Measurements from ENCODE around the gene ALMS1.

Gene ALMS1

DNA sequence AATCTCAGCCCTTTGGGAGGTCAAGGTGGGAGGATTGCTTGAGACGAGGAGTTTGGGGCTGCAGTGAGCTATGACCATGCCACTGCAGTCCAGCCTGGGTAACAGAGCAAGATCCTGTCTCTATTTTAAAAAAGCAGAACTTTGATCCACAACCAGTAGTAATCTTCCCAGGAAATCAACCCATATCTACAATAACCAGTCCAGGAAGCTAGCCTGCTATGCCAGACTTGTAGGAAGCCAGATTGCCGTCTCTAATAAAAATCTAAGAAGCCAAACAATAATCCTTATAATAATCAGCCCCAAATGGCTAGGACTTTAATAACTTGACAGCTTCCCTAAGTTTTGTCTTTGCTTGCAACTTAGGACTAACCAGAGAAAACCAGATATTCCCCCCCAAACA lies 9.0 kb upstream of the ALMS1 start:
- H3K4me3 Mint-ChIP-seq, result no peak overlapping the region
- peaks cover 2% of the 10 kb centered on the region for H3K36me3 Mint-ChIP-seq
- peaks cover 19% of the 10 kb centered on the region for H3K27me3 Mint-ChIP-seq
- DNase-seq (ENCODE audit: low spot score in 2 of 2), result no peak
- H3K9me3 Mint-ChIP-seq, result no peaks in the 10 kb centered on the region
- no peak for ATAC-seq (ENCODE audit: low read depth)
- H3K4me1 Mint-ChIP-seq, result no peaks in the 10 kb centered on the region
- no peak overlapping the region for H3K27ac Mint-ChIP-seq

DNA sequence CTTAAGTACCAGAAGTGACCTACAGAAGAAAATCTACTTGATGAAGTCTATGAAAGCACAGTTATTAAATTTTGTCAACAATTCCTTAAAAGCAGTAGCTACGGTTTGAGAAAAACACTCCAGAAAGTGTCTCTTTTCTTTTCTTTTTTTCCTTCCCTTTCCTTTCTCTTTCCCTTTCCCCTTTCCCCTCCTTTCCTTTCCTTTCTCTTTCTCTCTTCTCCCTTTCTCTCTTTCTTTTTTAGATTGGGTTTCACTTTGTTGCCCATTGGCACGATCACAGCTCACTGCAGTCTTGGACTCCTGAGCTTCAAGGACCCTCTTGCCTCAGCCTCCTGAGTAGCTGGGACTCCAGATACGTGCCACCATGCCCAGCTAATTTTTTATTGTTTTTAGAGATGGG lies 2.6 kb upstream of the ALMS1 start:
- H3K27me3 Mint-ChIP-seq, result peaks cover 8% of the 10 kb centered on the region
- no peak overlapping the region for H3K4me3 Mint-ChIP-seq
- no peaks in the 10 kb centered on the region for H3K9me3 Mint-ChIP-seq
- ATAC-seq (ENCODE audit: low read depth) (no peak), DNase-seq (ENCODE audit: low spot score in 2 of 2) (no peak)
- peaks cover 18% of the 10 kb centered on the region for H3K4me1 Mint-ChIP-seq
- H3K27ac Mint-ChIP-seq, result no peak overlapping the region
- no peaks in the 10 kb centered on the region for H3K36me3 Mint-ChIP-seq

DNA sequence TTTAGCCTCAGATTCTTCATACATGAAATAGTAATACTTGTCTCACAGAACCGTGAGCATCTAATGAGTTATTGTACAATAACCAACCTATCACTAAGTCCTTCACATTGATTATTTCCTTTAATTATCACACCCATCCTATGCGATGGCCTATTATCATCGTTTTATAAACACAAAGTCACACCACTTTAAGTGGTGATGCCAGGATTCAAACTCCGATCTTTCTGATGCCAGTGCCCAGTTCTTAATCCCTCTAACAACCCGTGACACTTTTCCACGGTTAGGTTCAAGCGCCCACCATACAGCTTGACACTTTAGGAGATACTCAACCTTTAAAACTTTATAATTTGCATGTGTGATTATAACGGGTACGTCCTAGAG lies 523 bp upstream of the ALMS1 start:
- no peaks in the 10 kb centered on the region for H3K9me3 Mint-ChIP-seq
- H3K27ac Mint-ChIP-seq, result peak overlapping the region; percentile 93
- no peak for DNase-seq (ENCODE audit: low spot score in 2 of 2)
- peak overlapping the region; percentile 95 for H3K4me3 Mint-ChIP-seq
- ATAC-seq (ENCODE audit: low read depth), result no peak
- H3K27me3 Mint-ChIP-seq, result peaks cover 2% of the 10 kb centered on the region
- peaks cover 21% of the 10 kb centered on the region for H3K4me1 Mint-ChIP-seq
- H3K36me3 Mint-ChIP-seq, result peaks cover 1% of the 10 kb centered on the region

DNA sequence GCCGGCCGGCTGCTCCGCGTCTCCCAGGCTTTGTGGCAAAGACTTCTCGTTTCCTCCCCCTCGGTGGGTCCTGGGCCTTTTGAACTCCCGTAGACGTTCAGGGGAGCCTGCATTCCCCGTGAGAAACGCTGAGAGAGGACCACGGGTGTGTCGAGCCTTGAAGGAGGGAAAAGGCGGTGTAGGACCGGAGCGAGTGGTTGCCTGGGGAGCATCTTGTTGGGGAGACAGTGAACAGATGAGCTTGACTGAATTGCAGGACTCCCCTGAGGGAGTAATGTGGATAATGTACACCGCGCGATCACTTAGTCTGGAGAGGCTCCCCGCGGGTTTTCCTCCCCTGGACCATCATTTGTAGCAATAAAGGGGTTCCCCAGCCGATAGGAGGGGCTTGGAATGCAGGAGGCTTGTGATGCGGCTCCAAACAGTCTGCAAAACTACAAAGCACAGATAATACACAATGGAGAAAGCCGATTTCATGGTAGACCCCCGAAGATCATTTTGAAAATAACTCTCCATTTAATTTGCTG lies 769 bp downstream of the ALMS1 start:
- Mint-ChIP-seq H3K36me3 (peaks cover 1% of the 10 kb centered on the region), H3K27me3 (no peaks in the 10 kb centered on the region)
- ATAC-seq (ENCODE audit: low read depth), result no peak

DNA sequence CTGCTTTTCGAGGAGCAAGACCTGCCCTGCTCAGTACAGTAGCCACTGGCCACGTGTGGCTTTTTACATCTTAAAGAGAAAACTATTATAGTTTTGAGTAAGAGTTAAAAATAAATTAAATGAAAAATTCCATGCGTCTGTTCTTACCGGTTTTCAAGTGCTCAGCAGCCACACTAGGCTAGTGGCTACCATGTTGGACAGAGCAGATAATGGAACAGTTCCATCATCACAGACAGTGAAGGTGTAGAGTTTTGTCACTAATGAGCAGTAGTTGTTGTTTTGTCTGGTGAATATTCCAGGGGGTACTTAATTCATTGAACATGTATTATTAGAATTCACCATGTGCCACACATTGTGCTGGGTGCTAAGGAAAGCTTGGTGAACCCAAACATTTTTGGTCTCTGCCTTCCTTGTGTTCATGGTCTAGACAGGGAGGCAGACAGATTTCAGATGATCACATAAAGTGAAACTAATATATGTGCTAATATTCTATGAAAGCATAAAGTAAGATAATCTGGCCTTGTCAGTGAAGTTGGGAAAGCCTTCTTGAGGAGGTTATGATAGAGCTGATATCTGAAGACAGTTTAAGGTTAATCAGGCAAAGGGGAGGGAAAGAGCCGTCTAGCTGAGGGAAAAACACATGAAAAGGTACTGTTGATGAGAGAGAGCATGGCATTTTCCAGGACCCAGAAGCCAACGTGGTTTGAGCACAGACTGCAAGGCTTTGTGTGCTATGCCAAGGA lies 1.4 kb downstream of the ALMS1 start:
- Mint-ChIP-seq H3K36me3 (peaks cover 1% of the 10 kb centered on the region), H3K4me3 (peak overlapping the region; percentile 95), H3K27ac (peak overlapping the region; percentile 93), H3K9me3 (no peaks in the 10 kb centered on the region), H3K27me3 (no peaks in the 10 kb centered on the region), H3K4me1 (peaks cover 21% of the 10 kb centered on the region)
- no peak for DNase-seq (ENCODE audit: low spot score in 2 of 2)
- no peak for ATAC-seq (ENCODE audit: low read depth)

More for the DNA sequence above, 769 bp downstream of the ALMS1 start:
- DNase-seq (ENCODE audit: low spot score in 2 of 2), result no peak
- Mint-ChIP-seq H3K4me3 (peak overlapping the region; percentile 95), H3K9me3 (no peaks in the 10 kb centered on the region), H3K27ac (peak overlapping the region; percentile 93), H3K4me1 (peaks cover 21% of the 10 kb centered on the region)

DNA sequence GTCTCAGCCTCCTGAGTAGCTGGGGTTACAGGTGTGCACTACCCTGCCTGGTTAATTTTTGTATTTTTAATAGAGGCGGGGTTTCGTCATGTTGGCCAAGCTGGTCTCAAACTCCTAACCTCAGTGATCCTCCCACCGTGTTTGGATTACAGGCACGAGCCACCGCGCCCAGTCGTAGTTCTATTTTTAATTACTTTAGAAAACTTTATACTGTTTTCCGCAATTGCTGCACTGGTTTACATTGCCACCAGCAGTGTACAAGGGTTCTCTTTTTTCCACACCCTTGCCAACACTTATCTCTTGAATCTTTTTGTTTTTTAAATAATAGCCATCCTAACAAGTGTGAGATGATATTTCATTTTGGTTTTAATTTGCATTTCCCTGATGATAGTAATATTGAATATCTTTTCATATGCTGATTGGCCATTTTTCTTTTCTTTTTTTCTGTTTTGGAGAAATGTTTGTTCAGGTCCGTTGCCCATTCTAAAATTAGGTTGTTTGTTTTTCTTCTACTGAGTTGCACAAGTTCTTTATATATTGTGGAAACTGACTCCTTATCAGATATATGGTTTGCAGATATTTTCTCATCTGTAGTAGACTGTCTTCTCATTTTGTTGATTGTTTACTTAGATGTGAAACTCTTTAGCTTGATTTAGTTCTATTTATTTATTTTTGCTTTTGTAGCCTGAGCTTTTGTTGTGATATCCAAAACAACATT lies 16.9 kb downstream of the ALMS1 start:
- Mint-ChIP-seq H3K36me3 (peaks cover 45% of the 10 kb centered on the region), H3K27me3 (no peaks in the 10 kb centered on the region), H3K4me1 (peaks cover 6% of the 10 kb centered on the region), H3K4me3 (no peak overlapping the region), H3K9me3 (peaks cover 15% of the 10 kb centered on the region), H3K27ac (no peak overlapping the region)
- no peak for ATAC-seq (ENCODE audit: low read depth)
- no peak for DNase-seq (ENCODE audit: low spot score in 2 of 2)

DNA sequence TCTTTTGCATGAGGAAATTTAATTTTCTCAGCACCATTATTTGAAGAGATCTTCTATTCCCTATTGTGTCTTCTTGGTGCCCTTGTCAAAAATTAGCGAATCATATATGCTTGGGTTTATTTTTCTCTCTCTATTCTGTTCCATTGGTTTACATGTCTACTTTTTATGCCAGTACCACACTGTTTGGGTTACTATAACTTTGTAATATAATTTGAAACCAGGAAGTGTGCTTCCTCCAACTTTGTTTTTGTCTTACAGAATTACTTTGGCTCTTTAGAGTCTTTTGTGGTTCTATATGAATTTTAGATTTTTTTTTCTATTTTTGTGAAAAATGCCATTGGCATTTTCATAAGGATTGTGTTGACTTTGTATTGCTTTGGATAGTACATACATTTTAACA lies 17.6 kb downstream of the ALMS1 start:
- DNase-seq (ENCODE audit: low spot score in 2 of 2) (no peak), ATAC-seq (ENCODE audit: low read depth) (no peak)
- Mint-ChIP-seq H3K36me3 (peaks cover 41% of the 10 kb centered on the region), H3K4me1 (peaks cover 8% of the 10 kb centered on the region), H3K4me3 (no peak overlapping the region), H3K9me3 (peaks cover 15% of the 10 kb centered on the region), H3K27ac (no peak overlapping the region), H3K27me3 (no peaks in the 10 kb centered on the region)

DNA sequence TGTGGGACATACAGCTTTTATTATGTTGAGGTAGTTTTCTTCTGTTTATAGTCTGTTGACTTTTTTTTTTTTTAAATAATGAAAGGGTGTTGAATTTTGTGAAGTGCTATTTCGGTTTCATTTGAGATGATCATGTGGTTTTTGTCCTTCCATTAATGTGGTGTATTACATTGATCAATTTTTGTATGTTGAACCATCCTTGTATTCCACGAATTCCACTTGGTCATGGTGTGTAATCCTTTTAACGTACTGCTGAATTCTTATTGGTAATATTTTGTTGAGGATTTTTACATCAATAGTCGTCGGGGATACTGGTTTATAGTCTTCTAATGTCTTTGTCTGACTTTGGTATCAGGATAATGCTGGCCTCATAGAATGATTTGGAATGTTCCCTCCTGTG lies 18.8 kb downstream of the ALMS1 start:
- Mint-ChIP-seq H3K4me1 (peaks cover 11% of the 10 kb centered on the region), H3K9me3 (peaks cover 12% of the 10 kb centered on the region), H3K4me3 (no peak overlapping the region), H3K27ac (no peak overlapping the region), H3K27me3 (no peaks in the 10 kb centered on the region), H3K36me3 (peaks cover 38% of the 10 kb centered on the region)
- ATAC-seq (ENCODE audit: low read depth) (no peak), DNase-seq (ENCODE audit: low spot score in 2 of 2) (no peak)

DNA sequence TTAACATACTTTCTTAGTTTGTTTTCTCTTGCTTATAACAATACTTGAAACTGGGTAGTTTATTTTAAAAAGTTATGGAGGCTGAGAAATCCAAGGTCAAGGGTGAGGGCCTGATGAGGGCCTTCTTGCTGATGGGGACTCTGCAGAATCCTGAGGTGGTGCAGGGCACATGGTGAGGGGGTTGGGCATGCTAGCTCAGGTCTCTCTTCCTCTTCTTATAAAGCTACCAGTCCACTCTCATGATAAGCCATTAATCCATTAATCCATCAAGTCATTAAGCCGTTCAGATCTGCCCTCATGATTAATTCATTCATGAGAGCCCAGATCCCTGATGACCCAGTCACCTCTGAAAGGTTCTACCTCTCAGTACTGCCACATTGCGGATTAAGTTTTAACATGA lies 21.4 kb downstream of the ALMS1 start:
- Mint-ChIP-seq H3K36me3 (peaks cover 33% of the 10 kb centered on the region), H3K4me1 (peaks cover 7% of the 10 kb centered on the region), H3K4me3 (no peak overlapping the region), H3K27me3 (no peaks in the 10 kb centered on the region), H3K27ac (no peak overlapping the region), H3K9me3 (peaks cover 10% of the 10 kb centered on the region)
- ATAC-seq (ENCODE audit: low read depth), result no peak
- no peak for DNase-seq (ENCODE audit: low spot score in 2 of 2)

DNA sequence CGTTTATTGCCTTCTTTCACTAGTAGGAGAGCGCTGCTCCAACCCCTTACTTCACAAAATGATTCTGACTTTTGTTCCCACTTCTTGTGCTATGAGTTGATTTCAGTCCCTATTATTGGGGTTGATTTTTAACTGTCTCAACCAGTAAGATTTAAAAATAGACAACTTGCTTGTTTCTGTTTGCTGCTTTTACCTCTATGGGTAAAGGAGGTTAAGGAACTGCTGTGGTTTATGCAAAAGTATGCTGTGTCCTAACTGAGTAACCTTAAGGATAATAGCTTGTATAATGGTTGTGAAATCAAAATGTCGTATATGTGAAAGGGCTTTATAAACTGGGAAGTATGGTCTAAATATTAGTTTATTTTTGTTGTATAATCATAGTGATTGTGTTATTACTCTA lies 22.6 kb downstream of the ALMS1 start:
- Mint-ChIP-seq H3K27ac (no peak overlapping the region), H3K27me3 (no peaks in the 10 kb centered on the region), H3K4me3 (no peak overlapping the region), H3K36me3 (peaks cover 30% of the 10 kb centered on the region), H3K9me3 (peaks cover 8% of the 10 kb centered on the region), H3K4me1 (peaks cover 7% of the 10 kb centered on the region)
- DNase-seq (ENCODE audit: low spot score in 2 of 2) (no peak), ATAC-seq (ENCODE audit: low read depth) (no peak)

DNA sequence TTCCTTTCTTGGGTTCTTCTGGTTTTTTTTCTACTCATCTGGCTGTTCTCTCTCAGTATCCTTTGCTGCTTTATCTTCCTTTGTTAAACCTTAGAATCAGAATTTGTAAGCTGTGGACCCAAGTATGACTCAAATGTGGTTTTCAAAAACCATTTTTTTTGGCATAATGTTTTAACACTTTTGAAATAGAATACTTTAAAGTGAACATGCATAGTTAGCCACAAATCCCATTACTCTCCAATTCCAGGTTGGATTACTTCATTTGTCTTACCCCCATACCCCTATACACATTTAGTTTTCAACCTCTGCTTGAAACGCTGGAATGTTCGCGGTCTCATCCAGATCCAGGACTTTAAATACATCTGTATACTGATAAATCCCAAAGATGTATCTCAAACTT lies 29.1 kb downstream of the ALMS1 start:
- Mint-ChIP-seq H3K9me3 (no peaks in the 10 kb centered on the region), H3K27me3 (no peaks in the 10 kb centered on the region), H3K27ac (no peak overlapping the region), H3K4me3 (no peak overlapping the region), H3K4me1 (no peaks in the 10 kb centered on the region), H3K36me3 (peaks cover 14% of the 10 kb centered on the region)
- ATAC-seq (ENCODE audit: low read depth) (no peak), DNase-seq (ENCODE audit: low spot score in 2 of 2) (no peak)

DNA sequence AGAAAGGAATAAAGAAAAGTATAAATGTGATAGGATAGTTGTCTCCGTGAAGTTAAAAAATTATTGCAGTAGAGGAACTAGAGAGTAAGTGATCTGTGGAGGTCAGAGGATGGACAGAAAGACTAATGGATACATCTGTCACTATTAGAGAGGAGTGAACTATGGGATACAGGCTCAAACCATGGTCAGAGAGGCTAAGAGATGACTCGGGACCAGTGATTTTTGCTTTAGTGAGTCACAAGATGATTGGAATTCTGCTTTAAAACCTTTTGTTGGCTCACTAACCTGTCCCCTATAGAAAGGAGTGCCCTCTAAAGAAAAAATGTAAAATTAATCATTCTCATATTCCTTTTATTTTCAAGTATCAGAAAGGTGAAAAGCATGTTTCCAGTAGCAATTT lies 30.3 kb downstream of the ALMS1 start:
- Mint-ChIP-seq H3K4me3 (no peak overlapping the region), H3K4me1 (no peaks in the 10 kb centered on the region), H3K36me3 (peaks cover 14% of the 10 kb centered on the region), H3K27ac (no peak overlapping the region), H3K9me3 (no peaks in the 10 kb centered on the region), H3K27me3 (no peaks in the 10 kb centered on the region)
- DNase-seq (ENCODE audit: low spot score in 2 of 2), result no peak
- no peak for ATAC-seq (ENCODE audit: low read depth)

DNA sequence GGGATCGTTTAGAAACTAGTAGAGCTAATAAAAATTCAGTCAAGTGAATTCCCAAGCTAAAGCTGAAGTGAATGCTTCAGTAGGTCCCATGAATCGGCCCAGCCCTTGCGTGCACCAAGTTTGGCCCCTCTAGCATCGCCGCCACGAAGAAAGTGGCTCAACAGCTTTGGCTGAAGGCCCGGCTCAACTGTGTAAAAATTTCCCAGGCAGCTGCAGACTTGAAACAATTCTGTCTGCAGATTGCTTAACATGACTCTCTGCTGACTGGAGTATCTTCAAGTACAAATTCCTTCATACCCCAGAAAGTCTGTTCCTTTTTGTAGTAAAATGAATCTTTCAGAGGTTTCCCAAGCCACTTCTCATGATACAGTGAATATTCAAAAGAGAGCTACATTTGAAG lies 32.7 kb downstream of the ALMS1 start:
- H3K36me3 Mint-ChIP-seq, result peaks cover 9% of the 10 kb centered on the region

DNA sequence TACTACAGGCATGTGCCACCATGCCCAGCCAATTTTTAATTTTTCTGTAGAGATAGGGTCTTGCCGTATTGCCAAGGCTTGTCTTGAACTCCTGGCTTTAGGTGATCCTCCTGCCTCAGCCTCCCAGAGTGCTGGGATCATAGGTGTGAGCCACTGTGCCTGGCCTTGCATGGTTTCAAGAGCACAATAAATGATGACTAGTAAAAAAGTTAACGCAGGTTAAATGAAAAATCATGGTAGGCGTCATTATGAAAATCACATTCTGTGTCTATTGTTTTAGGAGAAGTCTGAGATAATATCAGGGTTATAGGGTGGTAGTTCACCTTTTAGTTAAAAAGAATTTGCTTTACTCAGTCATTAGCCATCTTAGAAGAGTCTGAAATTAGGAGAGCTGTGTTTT lies 38.3 kb downstream of the ALMS1 start:
- DNase-seq (ENCODE audit: low spot score in 2 of 2) (no peak), ATAC-seq (ENCODE audit: low read depth) (no peak)
- peaks cover 3% of the 10 kb centered on the region for H3K4me1 Mint-ChIP-seq
- H3K27me3 Mint-ChIP-seq, result no peaks in the 10 kb centered on the region
- no peak overlapping the region for H3K27ac Mint-ChIP-seq
- H3K36me3 Mint-ChIP-seq, result peaks cover 15% of the 10 kb centered on the region
- no peaks in the 10 kb centered on the region for H3K9me3 Mint-ChIP-seq
- no peak overlapping the region for H3K4me3 Mint-ChIP-seq

More for the DNA sequence above, 32.7 kb downstream of the ALMS1 start:
- Mint-ChIP-seq H3K27ac (no peak overlapping the region), H3K9me3 (no peaks in the 10 kb centered on the region), H3K4me1 (peaks cover 3% of the 10 kb centered on the region), H3K27me3 (no peaks in the 10 kb centered on the region), H3K4me3 (no peak overlapping the region)
- DNase-seq (ENCODE audit: low spot score in 2 of 2), result no peak
- no peak for ATAC-seq (ENCODE audit: low read depth)
